ENCODE results near the gene SENP8.

DNA sequence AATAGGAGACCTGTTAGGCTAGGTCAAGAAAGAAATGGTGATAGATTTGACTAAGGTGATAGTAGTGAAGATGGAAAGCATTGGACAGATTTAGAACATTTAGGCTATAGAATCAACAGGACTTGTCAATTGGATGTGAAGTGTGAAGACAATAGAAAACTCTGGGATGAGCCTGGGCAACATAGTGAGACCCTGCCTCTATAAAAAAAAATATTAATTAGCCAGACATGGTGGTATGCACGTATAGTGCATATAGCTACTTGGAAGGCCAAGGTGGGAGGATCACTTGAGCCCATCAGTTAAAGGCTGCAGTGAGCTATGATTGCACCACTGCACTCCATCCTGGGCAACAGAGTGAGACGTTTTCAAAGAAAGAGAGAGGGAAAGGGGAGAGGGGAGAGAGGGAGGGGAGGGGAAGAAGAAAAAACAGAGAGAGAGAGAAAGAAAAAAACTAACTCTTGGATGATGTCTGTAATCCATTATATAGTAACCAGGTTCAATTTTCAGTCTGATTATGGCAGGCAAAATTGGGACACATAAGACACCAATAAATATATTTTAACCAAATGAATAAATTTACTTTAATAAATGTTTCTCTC lies 9.6 kb downstream of the SENP8 start:
- TF ChIP-seq, protein P1, sequence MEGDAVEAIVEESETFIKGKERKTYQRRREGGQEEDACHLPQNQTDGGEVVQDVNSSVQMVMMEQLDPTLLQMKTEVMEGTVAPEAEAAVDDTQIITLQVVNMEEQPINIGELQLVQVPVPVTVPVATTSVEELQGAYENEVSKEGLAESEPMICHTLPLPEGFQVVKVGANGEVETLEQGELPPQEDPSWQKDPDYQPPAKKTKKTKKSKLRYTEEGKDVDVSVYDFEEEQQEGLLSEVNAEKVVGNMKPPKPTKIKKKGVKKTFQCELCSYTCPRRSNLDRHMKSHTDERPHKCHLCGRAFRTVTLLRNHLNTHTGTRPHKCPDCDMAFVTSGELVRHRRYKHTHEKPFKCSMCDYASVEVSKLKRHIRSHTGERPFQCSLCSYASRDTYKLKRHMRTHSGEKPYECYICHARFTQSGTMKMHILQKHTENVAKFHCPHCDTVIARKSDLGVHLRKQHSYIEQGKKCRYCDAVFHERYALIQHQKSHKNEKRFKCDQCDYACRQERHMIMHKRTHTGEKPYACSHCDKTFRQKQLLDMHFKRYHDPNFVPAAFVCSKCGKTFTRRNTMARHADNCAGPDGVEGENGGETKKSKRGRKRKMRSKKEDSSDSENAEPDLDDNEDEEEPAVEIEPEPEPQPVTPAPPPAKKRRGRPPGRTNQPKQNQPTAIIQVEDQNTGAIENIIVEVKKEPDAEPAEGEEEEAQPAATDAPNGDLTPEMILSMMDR (IDR thresholded peaks at IDR 0.05) = no peak
- TF ChIP-seq POLR2A (IDR thresholded peaks at IDR 0.05) (no peak), EP300 (IDR thresholded peaks at IDR 0.05) (no peak)

All from tibial nerve (tissue), 4 donors.